Glomerular visceral epithelial cell (primary cell): ENCODE data around the gene NLGN1.

ENCODE experiments used
- DNase-seq: peaks from one replicate; pipeline ENCODE4 v3.0.0-alpha.2; 2016; ENCODE audit errors: extremely low spot score

NLGN1 gene

GRCh38 chr3:173838644-173839043 is 441.1 kb downstream of the NLGN1 start:
- DNase-seq: no peak

DNA sequence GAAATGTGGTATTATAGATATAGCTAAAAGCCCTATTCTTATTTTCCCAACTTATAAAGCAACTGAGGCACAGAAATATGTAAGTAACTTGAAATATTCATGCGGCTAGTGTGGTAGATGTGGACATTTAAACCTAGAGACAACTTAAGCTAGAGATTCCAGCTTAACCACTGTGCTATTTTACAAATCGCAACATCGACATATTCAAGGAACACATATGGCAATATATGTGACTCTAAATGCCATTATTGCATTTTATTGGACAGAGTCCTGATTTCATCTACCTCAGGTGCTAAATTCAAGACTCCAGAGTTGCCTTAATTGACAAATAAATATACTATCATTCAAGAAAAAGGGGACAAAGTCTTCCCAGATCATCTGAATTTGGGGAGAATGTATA is 442.3 kb downstream of the NLGN1 start:
- no peak for DNase-seq

GRCh38 chr3:173841334-173841733 is 443.8 kb downstream of the NLGN1 start:
- DNase-seq: no peak

GRCh38 chr3:173843060-173843459 is 445.5 kb downstream of the NLGN1 start:
- no peak for DNase-seq

- no peak for DNase-seq
Measured at GRCh38 chr3:173846584-173846983, 449.0 kb downstream of the NLGN1 start.

GRCh38 chr3:173849489-173849888 is 451.9 kb downstream of the NLGN1 start:
- no peak for DNase-seq

GRCh38 chr3:173857154-173857553 is 459.6 kb downstream of the NLGN1 start:
- no peak for DNase-seq

- DNase-seq: no peak
Measured at GRCh38 chr3:173862701-173863100, 465.2 kb downstream of the NLGN1 start.

DNA sequence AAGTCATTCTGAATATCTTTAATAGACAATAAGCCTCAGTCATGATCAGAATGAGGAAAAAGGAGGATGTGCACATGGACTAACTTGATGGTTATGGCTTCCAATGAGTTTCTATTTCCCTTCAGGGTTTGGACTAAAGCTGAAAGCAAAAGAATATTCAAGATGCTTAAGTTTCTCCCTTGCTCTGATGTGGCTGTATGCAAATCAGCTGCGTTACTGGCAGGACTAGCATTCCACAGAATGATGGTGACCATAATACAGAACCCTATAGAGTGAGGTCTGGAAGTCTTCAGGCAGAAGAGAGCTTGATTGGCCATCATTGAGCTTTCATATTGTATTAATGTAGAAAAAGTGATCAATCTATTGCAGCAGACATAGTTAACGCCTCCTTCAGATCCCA is 466.0 kb downstream of the NLGN1 start:
- DNase-seq: no peak

DNA sequence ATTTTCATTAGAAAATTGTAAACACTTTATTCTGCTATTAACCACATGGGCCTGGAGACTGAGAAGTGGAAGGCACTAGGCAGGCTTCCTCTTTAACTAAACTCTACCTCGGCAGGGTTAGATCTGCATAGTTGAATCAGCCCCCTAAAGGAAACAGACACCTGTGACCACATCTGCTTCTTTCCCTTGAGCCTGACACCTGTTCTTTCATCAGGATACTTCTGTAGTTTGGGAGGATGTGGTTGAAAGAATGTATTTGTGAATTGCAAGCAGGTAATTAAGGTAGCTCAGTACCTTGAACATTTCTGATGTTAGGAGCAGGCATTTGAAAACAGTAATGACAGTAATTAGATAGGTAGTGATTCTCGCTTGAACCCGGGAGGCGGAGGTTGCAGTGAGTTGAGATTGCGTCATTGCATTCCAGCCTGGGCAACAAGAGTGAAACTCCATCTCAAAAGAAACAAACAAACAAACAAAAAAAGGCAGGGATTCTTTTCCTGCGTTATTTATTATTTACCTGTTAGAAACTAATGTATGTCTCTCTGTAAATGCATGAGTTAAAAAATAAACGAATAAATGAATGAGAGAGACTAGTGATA is 468.5 kb downstream of the NLGN1 start:
- no peak for DNase-seq

DNA sequence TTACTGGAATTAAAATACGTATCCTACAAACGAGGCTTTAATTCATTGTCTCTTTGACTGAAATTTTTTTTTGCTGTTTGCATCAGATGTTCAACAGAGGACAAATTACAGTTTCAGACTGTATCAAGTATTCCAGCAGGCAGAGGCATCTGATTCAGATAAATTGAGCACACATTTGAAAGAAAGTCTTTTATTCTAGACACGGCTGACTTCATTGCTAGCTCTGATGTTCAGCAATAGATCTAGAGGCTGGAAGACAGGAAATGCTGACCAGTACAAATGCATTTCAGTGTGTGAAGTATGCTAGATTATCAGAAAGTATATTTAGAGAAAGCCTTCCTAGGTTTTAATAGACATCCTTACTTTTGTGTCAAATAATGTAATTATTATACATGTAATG is 472.2 kb downstream of the NLGN1 start:
- no peak for DNase-seq

- no peak for DNase-seq
Measured at GRCh38 chr3:173870976-173871375, 473.4 kb downstream of the NLGN1 start.

DNA sequence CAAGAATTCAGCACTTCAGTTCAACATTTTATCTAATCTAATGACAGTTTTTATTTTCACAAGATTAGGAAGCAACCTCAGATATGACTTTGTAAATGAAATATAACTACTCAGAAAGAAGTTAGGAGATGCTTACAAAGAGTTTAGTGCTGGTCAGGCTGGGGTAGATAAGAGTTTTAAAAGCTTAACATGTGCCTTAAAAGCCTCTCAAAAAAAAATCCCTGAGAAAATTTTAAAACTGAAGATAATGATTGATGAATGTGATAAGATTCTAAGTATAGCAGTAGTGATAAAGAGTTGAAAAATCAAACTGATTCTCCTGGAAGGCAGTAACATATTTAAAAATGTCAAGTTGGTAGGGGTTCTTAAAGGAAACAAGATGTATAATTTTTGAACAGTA is 478.2 kb downstream of the NLGN1 start:
- DNase-seq: no peak

DNA sequence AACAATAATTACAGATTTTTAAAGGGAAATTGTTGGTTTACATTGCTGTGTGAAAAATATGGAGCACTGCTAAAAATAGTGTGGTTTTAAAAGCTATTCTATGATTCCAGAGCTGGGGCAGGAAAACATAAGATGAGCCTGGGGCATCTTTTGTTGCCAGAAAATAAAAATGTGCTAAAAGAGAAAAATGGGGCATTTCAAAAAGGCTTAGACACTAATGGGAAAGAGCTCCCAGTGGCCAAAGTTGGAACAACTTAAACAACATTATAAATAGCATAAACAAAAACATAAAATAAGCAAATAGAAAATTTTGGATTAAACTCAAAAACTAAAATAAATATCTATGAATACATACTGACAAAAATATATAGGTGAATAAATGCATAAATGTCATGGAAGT is 478.9 kb downstream of the NLGN1 start:
- DNase-seq: no peak

- DNase-seq: no peak
Measured at GRCh38 chr3:173887888-173888287, 490.3 kb downstream of the NLGN1 start.

DNA sequence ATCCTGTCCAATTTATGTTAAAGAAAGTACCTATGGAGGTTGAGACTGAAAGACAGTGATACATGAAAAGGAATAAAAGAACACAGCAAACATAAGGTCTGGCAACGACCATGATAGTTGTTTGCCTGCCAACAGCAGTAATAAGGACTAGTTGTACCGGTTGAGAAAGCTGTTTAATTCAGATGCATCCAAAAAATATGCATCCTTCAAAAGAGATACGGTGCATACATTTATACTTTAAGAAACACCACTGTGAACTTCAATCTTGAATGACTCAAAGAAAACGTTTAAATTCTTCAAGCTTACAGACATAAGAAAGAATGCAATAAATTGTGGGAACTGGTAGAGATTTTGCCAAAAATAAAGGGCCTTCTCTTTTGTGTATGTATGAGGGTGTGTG is 492.1 kb downstream of the NLGN1 start:
- DNase-seq: no peak

GRCh38 chr3:173890091-173890490 is 492.5 kb downstream of the NLGN1 start:
- no peak for DNase-seq

GRCh38 chr3:173891272-173892100 is 493.9 kb downstream of the NLGN1 start:
- DNase-seq: peak; percentile 6

DNA sequence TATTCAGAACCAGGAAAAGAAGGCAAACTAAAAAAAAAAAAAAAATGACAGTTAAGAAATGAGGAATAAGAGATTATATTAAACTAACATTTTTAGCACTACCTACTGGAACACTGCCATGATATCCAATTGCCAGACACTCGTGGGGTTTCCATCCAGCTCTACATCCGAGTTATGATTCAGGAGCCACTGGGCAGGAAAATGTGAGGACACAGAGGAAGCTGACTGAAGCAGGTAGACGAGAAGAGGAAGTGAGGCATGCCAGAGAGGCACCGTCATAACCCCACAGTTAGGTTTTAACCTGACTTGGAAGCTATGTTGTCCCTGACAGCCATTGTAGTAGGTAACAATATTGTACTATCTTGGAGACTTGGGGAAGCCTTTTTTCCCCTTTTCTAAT is 495.0 kb downstream of the NLGN1 start:
- DNase-seq: peak; percentile 78

- DNase-seq: peak; percentile 66
Measured at GRCh38 chr3:173893066-173893465, 495.5 kb downstream of the NLGN1 start.

DNA sequence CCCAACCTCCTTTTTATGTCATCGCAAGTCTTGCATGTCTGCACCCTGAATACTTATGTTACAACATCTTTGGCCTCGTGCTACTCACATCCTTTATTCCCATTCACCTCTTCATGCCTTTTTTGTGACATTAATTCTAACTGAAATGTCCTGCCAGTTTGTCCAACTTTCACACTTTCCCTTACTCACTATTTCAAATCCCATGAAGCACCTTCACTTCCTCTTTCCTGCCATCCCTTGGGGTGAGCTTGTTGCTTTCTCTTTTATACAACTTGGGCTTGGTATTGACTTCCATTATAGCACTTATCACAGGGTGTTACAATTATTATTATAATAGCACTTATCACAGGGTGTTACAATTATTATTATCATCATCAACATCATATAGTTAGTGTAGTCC is 496.3 kb downstream of the NLGN1 start:
- DNase-seq: no peak

DNA sequence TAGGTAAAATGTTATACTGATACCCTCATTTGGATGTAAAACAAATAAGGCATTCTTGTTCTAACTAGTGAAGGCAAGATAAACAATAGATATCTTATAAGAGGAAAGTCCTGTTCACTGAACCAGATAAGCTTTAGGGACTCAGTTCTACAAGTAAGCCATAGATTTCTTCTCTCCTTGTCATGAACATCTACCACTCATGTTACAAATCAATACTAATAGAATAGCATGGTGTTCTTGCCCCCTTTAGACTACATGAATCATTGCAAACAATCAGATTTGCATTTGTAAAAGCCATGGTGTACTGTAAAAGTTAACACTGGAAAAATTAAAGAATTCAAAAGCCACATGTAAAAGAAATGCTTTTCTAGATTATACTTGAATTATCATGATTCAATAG is 500.1 kb downstream of the NLGN1 start:
- no peak for DNase-seq

DNA sequence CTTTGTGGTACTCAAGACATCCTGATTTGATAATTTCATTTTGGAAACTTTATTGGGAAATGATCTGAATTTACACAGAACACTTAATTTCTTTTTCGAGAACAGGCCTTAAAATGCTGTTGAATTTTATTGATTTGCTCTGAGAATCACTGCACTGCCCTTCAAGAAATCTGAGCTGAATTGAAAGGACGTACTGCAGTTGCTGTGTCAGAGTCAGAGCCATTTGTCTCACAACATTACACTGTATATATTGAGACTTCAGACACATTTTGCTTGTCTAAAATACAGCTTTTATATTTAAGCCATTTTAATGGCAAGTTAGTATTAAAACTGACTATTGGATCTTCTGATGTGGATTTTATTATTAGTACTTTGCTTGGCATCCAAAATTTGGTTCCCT is 504.1 kb downstream of the NLGN1 start:
- no peak for DNase-seq

GRCh38 chr3:173902401-173902800 is 504.9 kb downstream of the NLGN1 start:
- no peak for DNase-seq
